Activated naive CD4-positive, alpha-beta T cell treated with anti-CD3 and anti-CD28 coated beads, Interleukin-2, amount 10 ng/mL, durations not matched to agents 7 days and 5 days (primary cell): ENCODE data around the gene TLE3.
A peak's percentile ranks its signal among the peaks of the same experiment; 100 is the strongest.

Source experiments
- CTCF ChIA-PET: fragments of 350-600 bp; sonication (Branson Sonifier 250); formaldehyde crosslinking; loops from one replicate; lab custom pipeline; 2021; ENCODE audit warnings: antibody characterized with exemption; lab: Charles Lee
- DNase-seq: peaks from one replicate; pipeline ENCODE4 v3.0.0-alpha.2; 2020
- H3K27ac Mint-ChIP-seq: one replicate; pipeline ENCODE4 v1.8.0; 2021; ENCODE audit warnings: mild to moderate bottlenecking, moderate library complexity, mixed read lengths
- H3K27me3 Mint-ChIP-seq: one replicate; pipeline ENCODE4 v1.8.0; 2021; ENCODE audit warnings: mild to moderate bottlenecking, mixed read lengths
- H3K36me3 Mint-ChIP-seq: one replicate; pipeline ENCODE4 v1.8.0; 2021; ENCODE audit warnings: mixed read lengths
- H3K4me1 Mint-ChIP-seq: one replicate; pipeline ENCODE4 v1.8.0; 2021; ENCODE audit warnings: mixed read lengths
- H3K4me3 Mint-ChIP-seq: one replicate; pipeline ENCODE4 v1.8.0; 2021; ENCODE audit warnings: mild to moderate bottlenecking, moderate library complexity, mixed read lengths
- H3K9me3 Mint-ChIP-seq: one replicate; pipeline ENCODE4 v1.8.0; 2021; ENCODE audit warnings: mixed read lengths

TLE3 gene

DNA sequence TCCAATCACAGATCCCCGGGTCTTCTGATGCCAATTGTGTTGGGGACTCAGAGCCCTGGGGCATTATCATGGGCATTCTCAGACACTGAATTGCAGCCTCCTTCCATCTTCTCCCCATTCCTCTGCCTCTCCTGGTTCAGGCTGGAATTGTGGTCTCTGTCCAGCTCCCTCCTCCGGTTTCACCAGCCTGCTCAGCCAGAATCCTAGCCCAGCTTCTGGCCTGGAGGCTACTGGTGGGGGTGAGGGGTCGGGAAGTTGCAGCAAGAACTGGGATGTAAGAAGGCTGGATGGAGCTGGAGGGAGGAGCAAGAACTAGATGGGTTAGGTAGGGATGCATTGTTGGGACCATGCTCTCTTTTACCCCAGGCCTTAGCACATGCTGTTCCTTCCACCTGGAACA is 53.5 kb downstream of the TLE3 start:
- peaks cover 14% of the 10 kb centered on the region for H3K36me3 Mint-ChIP-seq
- CTCF ChIA-PET: interaction anchor here (1.2 kb wide), 1 partner anchor 321 kb away, joined by 3 read pairs; no protein-coding TSS in a partner anchor
- no peaks in the 10 kb centered on the region for H3K4me1 Mint-ChIP-seq
- H3K27me3 Mint-ChIP-seq: peaks cover 7% of the 10 kb centered on the region
- peak; percentile 7 for DNase-seq
- H3K9me3 Mint-ChIP-seq: no peaks in the 10 kb centered on the region
- H3K27ac Mint-ChIP-seq: no peak overlapping the region
- H3K4me3 Mint-ChIP-seq: no peak overlapping the region

DNA sequence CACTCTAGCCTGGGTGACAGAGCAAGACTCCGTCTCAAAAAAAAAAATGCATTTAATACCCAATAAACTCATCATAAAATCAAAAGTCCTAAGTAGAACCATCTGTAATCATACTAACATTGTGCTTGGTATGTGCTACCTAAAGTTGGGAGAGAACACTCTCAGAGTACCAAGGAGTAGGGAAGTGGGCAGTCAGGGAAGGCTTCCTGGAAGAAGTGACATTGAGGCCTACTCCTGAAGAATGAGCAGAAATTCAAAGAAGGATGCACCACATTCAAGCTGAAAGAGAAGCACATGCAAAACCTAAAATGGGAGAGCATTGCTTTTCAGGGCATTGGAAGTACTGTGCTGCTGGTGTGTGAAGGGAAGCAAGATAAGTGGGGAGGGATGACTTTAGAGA is 54.1 kb downstream of the TLE3 start:
- CTCF ChIA-PET: interaction anchor here (0.5 to 1.2 kb wide), 2 partner anchors 321 to 637 kb away, joined by 3 to 5 read pairs; no protein-coding TSS in a partner anchor
- Mint-ChIP-seq H3K9me3 (no peaks in the 10 kb centered on the region), H3K4me3 (no peak overlapping the region), H3K36me3 (peaks cover 12% of the 10 kb centered on the region), H3K27me3 (peaks cover 7% of the 10 kb centered on the region), H3K27ac (no peak overlapping the region), H3K4me1 (no peaks in the 10 kb centered on the region)
- no peak for DNase-seq

- CTCF ChIA-PET: no interaction called here
- Mint-ChIP-seq H3K4me1 (no peaks in the 10 kb centered on the region), H3K36me3 (peaks cover 10% of the 10 kb centered on the region), H3K27ac (no peak overlapping the region), H3K9me3 (no peaks in the 10 kb centered on the region), H3K4me3 (no peak overlapping the region), H3K27me3 (peaks cover 7% of the 10 kb centered on the region)
- DNase-seq: peak; percentile 8
These were observed 55.0 kb downstream of the TLE3 start for GRCh38 chr15:70042553-70043214.

DNA sequence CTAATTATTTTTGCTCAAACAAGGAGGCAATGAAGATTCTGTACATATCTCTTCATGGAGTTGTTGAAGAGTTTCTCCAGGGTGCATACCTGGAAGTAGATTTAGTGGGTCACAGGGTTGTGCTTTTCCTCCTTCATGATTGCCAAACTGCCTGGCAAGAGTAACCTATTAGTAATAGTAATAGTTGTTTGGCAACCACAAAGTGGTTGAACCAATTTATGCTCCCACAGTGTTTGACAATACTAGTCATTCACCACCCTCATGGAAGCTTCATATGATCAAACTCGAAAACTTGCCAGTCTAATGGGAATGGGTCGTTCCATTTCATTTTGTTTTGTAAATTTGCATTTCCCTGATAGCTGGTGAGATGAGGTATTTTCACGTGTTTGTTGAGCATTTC is 57.8 kb downstream of the TLE3 start:
- CTCF ChIA-PET: interaction anchor here (0.6 to 1.1 kb wide), 2 partner anchors 446 to 557 kb away, joined by 3 read pairs; no protein-coding TSS in a partner anchor
- no peak for DNase-seq
- peaks cover 24% of the 10 kb centered on the region for H3K27me3 Mint-ChIP-seq
- no peaks in the 10 kb centered on the region for H3K4me1 Mint-ChIP-seq
- no peak overlapping the region for H3K27ac Mint-ChIP-seq
- no peak overlapping the region for H3K4me3 Mint-ChIP-seq
- H3K9me3 Mint-ChIP-seq: no peaks in the 10 kb centered on the region
- H3K36me3 Mint-ChIP-seq: peaks cover 8% of the 10 kb centered on the region

DNA sequence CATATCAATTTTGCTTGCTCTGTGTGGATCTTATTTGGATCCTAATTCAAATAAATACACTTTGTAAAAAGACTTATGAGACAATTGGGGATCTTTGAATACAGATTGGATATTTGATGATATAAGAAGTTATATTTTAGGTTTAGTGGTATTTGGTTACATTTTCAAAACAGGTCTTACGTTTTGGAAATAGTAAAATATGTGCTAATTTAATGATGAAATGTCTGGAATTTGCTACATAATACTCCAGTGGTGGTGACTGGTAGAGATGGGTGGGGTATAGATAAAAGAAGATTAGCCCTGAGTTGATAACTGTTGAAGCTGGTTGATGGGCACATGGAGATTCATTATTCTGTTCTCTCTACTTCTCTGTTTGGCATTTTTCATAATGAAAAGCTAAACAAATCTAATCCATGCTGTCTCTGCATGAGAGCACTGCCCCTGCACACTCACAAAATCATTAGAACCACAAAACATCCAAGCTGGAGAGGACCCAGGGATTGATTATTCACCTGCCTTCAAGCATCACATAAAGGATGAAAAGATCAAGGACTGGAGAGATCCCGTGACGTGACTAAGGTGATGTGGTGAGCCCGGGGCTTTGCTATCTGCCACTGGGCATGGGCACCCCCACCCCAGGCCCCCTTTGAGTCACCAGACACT is 58.9 kb downstream of the TLE3 start:
- H3K36me3 Mint-ChIP-seq: peaks cover 4% of the 10 kb centered on the region
- H3K4me1 Mint-ChIP-seq: no peaks in the 10 kb centered on the region
- H3K4me3 Mint-ChIP-seq: no peak overlapping the region
- H3K27me3 Mint-ChIP-seq: peaks cover 27% of the 10 kb centered on the region
- DNase-seq: peak; percentile 10
- CTCF ChIA-PET: interaction anchor here (1.3 kb wide), 1 partner anchor 562 kb away, joined by 5 read pairs; no protein-coding TSS in a partner anchor
- H3K27ac Mint-ChIP-seq: no peak overlapping the region
- no peaks in the 10 kb centered on the region for H3K9me3 Mint-ChIP-seq

DNA sequence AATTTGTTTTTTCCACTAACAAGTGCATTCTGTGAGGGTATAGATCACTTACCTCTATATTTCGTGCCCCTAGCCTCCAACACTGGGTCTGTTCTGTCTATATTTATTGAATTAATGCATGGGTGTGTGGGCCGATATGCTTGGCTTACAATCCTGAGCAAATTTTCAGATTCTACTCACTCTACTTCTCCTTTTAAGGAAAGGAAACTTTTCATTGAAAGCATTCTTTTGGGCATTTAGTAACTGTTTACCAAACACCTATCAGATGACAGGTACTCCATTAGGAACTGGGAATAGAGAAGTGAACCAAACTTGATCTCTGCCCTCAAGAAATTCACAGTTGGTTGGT is 60.5 kb downstream of the TLE3 start:
- CTCF ChIA-PET: no interaction called here
- peaks cover 22% of the 10 kb centered on the region for H3K27me3 Mint-ChIP-seq
- no peak overlapping the region for H3K27ac Mint-ChIP-seq
- H3K4me3 Mint-ChIP-seq: no peak overlapping the region
- no peaks in the 10 kb centered on the region for H3K9me3 Mint-ChIP-seq
- no peaks in the 10 kb centered on the region for H3K4me1 Mint-ChIP-seq
- DNase-seq: peak; percentile 3
- no peaks in the 10 kb centered on the region for H3K36me3 Mint-ChIP-seq

- Mint-ChIP-seq H3K27me3 (peaks cover 22% of the 10 kb centered on the region), H3K4me3 (no peak overlapping the region), H3K27ac (no peak overlapping the region), H3K4me1 (no peaks in the 10 kb centered on the region), H3K36me3 (no peaks in the 10 kb centered on the region), H3K9me3 (no peaks in the 10 kb centered on the region)
- CTCF ChIA-PET: no interaction called here
- DNase-seq: peak; percentile 14
These were observed 61.0 kb downstream of the TLE3 start for GRCh38 chr15:70036585-70037291.

DNA sequence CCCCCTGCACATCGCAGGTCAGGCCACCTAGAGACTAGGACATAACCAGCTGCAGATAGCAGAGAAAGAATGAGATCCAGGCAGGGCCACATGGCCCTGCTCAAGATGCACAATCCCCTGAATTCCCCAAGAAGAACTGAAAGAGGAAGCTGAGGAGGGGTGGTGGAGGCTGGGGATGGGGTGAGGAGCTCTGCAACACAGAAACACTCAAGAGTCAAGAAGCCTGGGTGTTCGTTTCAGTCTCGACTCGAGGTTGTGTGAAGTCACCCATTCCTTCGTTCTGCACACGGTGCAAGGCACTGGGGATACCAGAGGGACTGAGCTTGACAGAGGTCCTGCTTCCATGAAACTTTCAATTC is 62.0 kb downstream of the TLE3 start:
- Mint-ChIP-seq H3K9me3 (no peaks in the 10 kb centered on the region), H3K36me3 (no peaks in the 10 kb centered on the region), H3K27ac (no peak overlapping the region), H3K27me3 (peaks cover 32% of the 10 kb centered on the region), H3K4me3 (no peak overlapping the region), H3K4me1 (no peaks in the 10 kb centered on the region)
- peak; percentile 3 for DNase-seq
- CTCF ChIA-PET: interaction anchor here (1.9 kb wide), 1 partner anchor 12 kb away, joined by 4 read pairs; no protein-coding TSS in a partner anchor

- Mint-ChIP-seq H3K9me3 (no peaks in the 10 kb centered on the region), H3K27me3 (peaks cover 37% of the 10 kb centered on the region), H3K27ac (no peak overlapping the region), H3K4me3 (no peak overlapping the region), H3K4me1 (no peaks in the 10 kb centered on the region), H3K36me3 (no peaks in the 10 kb centered on the region)
- peak; percentile 20 for DNase-seq
- CTCF ChIA-PET: interaction anchor here (1.0 to 1.9 kb wide), 2 partner anchors 10 to 12 kb away, joined by 3 to 4 read pairs; no protein-coding TSS in a partner anchor
These were observed 62.5 kb downstream of the TLE3 start for GRCh38 chr15:70035051-70035718.

DNA sequence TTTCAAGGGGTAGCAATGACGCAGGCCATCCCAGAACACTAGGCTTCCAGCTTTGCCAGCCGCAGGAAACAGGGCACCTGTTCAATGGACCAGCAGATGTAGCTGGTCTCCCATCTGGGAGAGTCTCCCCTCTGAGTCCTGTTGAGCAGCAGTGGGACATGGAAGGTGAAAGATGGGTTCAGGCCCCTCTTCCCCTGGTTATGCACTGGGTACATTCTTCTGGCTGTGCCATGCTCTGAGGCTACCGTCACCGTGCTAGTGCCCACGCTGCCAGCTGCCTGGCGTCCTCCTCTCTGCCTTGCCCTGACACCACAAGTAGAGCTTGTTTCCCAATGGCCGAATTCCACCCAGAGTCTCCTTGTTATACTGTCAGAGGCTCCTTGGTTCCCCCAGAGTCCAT is 63.1 kb downstream of the TLE3 start:
- peak; percentile 14 for DNase-seq
- Mint-ChIP-seq H3K27me3 (peaks cover 37% of the 10 kb centered on the region), H3K4me3 (no peak overlapping the region), H3K4me1 (no peaks in the 10 kb centered on the region), H3K27ac (no peak overlapping the region), H3K36me3 (no peaks in the 10 kb centered on the region), H3K9me3 (no peaks in the 10 kb centered on the region)
- CTCF ChIA-PET: interaction anchor here (1.0 to 1.9 kb wide), 2 partner anchors 9 to 11 kb away, joined by 3 to 4 read pairs; no protein-coding TSS in a partner anchor

- peak; percentile 9 for DNase-seq
- Mint-ChIP-seq H3K27me3 (peaks cover 37% of the 10 kb centered on the region), H3K9me3 (no peaks in the 10 kb centered on the region), H3K36me3 (no peaks in the 10 kb centered on the region), H3K27ac (no peak overlapping the region), H3K4me1 (no peaks in the 10 kb centered on the region), H3K4me3 (no peak overlapping the region)
- CTCF ChIA-PET: interaction anchor here (1.9 kb wide), 1 partner anchor 11 kb away, joined by 4 read pairs; no protein-coding TSS in a partner anchor
These were observed 63.6 kb downstream of the TLE3 start for GRCh38 chr15:70034141-70034540.

DNA sequence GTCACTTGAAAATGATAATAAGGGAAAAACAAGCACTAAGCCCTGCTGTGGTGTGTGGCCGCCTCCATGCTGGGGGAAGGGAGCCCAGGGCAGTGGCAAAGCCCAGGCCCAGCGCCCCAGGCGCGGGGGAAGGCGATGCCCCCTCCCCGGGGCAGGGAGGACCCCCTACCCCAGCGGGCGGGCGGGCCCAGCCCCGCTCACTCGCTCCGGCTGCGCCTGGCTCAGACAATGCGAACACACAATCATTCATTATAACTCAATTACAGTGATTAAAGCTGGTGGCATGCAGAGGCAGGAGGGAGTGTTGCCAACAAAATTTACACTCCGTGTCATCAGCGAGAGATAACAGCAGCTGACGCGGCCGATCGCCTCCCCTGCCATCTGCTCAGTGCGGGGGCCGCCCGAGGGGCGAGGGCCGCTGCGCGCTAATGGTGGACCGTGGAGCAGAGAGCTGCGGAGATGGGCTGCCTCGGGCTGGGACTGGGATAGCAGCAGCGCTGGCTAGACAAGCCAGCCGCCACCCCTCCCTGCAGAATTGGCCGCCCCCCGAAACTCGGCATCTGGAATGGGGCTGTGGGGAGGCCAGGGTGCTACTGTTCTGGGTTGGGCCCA is 64.1 kb downstream of the TLE3 start:
- peaks cover 37% of the 10 kb centered on the region for H3K27me3 Mint-ChIP-seq
- H3K9me3 Mint-ChIP-seq: no peaks in the 10 kb centered on the region
- no peak overlapping the region for H3K27ac Mint-ChIP-seq
- H3K4me3 Mint-ChIP-seq: no peak overlapping the region
- peak; percentile 14 for DNase-seq
- CTCF ChIA-PET: no interaction called here
- no peaks in the 10 kb centered on the region for H3K36me3 Mint-ChIP-seq
- no peaks in the 10 kb centered on the region for H3K4me1 Mint-ChIP-seq

GRCh38 chr15:70033109-70033508 is 64.6 kb downstream of the TLE3 start:
- no peak overlapping the region for H3K4me3 Mint-ChIP-seq
- DNase-seq: peak; percentile 5
- no peaks in the 10 kb centered on the region for H3K36me3 Mint-ChIP-seq
- CTCF ChIA-PET: no interaction called here
- no peaks in the 10 kb centered on the region for H3K9me3 Mint-ChIP-seq
- H3K27ac Mint-ChIP-seq: no peak overlapping the region
- H3K4me1 Mint-ChIP-seq: no peaks in the 10 kb centered on the region
- peaks cover 42% of the 10 kb centered on the region for H3K27me3 Mint-ChIP-seq
